IMR-90 (cell line): Measurements from ENCODE around the gene MSI2. TPM values are rescaled to one million over a fixed set of nuclear protein-coding genes. Genes with fewer than 3 reads are reported as not detected.

ENCODE experiments used
- ATAC-seq: fragments of 200-7000 bp; cut with Tn5 transposase; 2 replicates; pipeline ENCODE4 v1.9.1; 2020; ENCODE audit warnings: low read depth, mild to moderate bottlenecking, moderate library complexity
- BruUV-seq: library from RNA; stranded (reverse); fragments of 400-500 nt; replicated peaks from 2 replicates; lab custom pipeline; 2021; lab: Mats Ljungman, UMichigan
- CTCF ChIA-PET: fragments of 300-600 bp; formaldehyde crosslinking; extraction: SDS; loops from one replicate; lab custom pipeline; 2021; ENCODE audit warnings: antibody characterized with exemption; lab: Yijun Ruan, JAX
- POLR2A ChIA-PET: fragments of 300-600 bp; sonication (Branson Sonifier 250); formaldehyde crosslinking; loops from one replicate; lab custom pipeline; 2022; ENCODE audit warnings: antibody characterized with exemption; ENCODE audit not compliant: unreplicated experiment; lab: Charles Lee
- DNase-seq: peaks from one replicate; pipeline ENCODE4 v3.0.0; 2013
- H2AFZ ChIP-seq: replicated peaks from 2 replicates; pipeline ENCODE3; 2013; ENCODE audit warnings: low read length, mild to moderate bottlenecking; ENCODE audit not compliant: poor library complexity
- H2AK5ac ChIP-seq: 2 replicates; pipeline ENCODE4 v1.6.1; 2013; ENCODE audit warnings: low read depth, low read length, inconsistent platforms
- H2AK9ac ChIP-seq: replicated peaks from 2 replicates; pipeline ENCODE3; 2013; ENCODE audit warnings: mild to moderate bottlenecking, low read depth, low read length, moderate library complexity; ENCODE audit not compliant: poor library complexity
- H2BK120ac ChIP-seq: 2 replicates; pipeline ENCODE4 v1.6.1; 2013; ENCODE audit warnings: low read depth, low read length, inconsistent platforms
- H2BK15ac ChIP-seq: 3 replicates; pipeline ENCODE4 v1.6.1; 2013; ENCODE audit warnings: low read depth, low read length, inconsistent platforms
- H2BK20ac ChIP-seq: 2 replicates; pipeline ENCODE4 v1.6.1; 2013; ENCODE audit warnings: low read depth, mild to moderate bottlenecking, inconsistent platforms, low read length, moderate library complexity
- H2BK5ac ChIP-seq: 2 replicates; pipeline ENCODE4 v1.6.1; 2013; ENCODE audit warnings: mild to moderate bottlenecking, low read depth, low read length, inconsistent platforms; ENCODE audit not compliant: poor library complexity, severe bottlenecking
- H3K14ac ChIP-seq: replicated peaks from 2 replicates; pipeline ENCODE4 v1.6.1; 2013; ENCODE audit warnings: low read depth, low read length, inconsistent platforms
- H3K18ac ChIP-seq: 2 replicates; pipeline ENCODE4 v1.6.1; 2013; ENCODE audit warnings: low read depth, low read length, control low read depth
- H3K23ac ChIP-seq: 2 replicates; pipeline ENCODE4 v1.6.1; 2013; ENCODE audit warnings: low read depth, low read length, inconsistent platforms
- H3K27ac ChIP-seq: 2 replicates; pipeline ENCODE4 v1.5.1; 2013; ENCODE audit warnings: mild to moderate bottlenecking, control low read depth, low read length; ENCODE audit not compliant: insufficient read depth
- H3K27me3 ChIP-seq: 2 replicates; pipeline ENCODE4 v1.6.1; 2013; ENCODE audit warnings: low read length; ENCODE audit not compliant: control insufficient read depth, insufficient read depth
- H3K36me3 ChIP-seq: 2 replicates; pipeline ENCODE4 v1.6.1; 2013; ENCODE audit warnings: low read length, mixed read lengths; ENCODE audit not compliant: control insufficient read depth, insufficient read depth
- H3K4ac ChIP-seq: 2 replicates; pipeline ENCODE4 v1.6.1; 2013; ENCODE audit warnings: low read depth, low read length, inconsistent platforms
- H3K4me1 ChIP-seq: 2 replicates; pipeline ENCODE4 v1.6.1; 2013; ENCODE audit warnings: low read length, mixed read lengths; ENCODE audit not compliant: control insufficient read depth, insufficient read depth
- H3K4me2 ChIP-seq: 2 replicates; pipeline ENCODE4 v1.6.1; 2013; ENCODE audit warnings: low read depth, mild to moderate bottlenecking, control low read depth, low read length, moderate library complexity
- H3K4me3 ChIP-seq: 2 replicates; pipeline ENCODE4 v1.5.1; 2013; ENCODE audit warnings: low read depth, mild to moderate bottlenecking, control low read depth, low read length, moderate library complexity; ENCODE audit not compliant: insufficient read depth
- H3K56ac ChIP-seq: 2 replicates; pipeline ENCODE4 v1.6.1; 2013; ENCODE audit warnings: low read length, inconsistent platforms; ENCODE audit not compliant: insufficient read depth; ENCODE audit errors: extremely low read depth
- H3K79me1 ChIP-seq, 2 experiments: 2 replicates each; pipeline ENCODE4 v1.6.1; 2013; ENCODE audit warnings: low read length in 2 of 2, inconsistent platforms in 1 of 2, low read depth in 1 of 2
- H3K9ac ChIP-seq: 2 replicates; pipeline ENCODE4 v1.6.1; 2013; ENCODE audit warnings: low read depth, low read length, control low read depth
- H3K9me1 ChIP-seq: 2 replicates; pipeline ENCODE4 v1.6.1; 2013; ENCODE audit warnings: low read length, inconsistent platforms; ENCODE audit not compliant: insufficient read depth
- H3K9me3 ChIP-seq: 2 replicates; pipeline ENCODE4 v1.6.1; 2013; ENCODE audit warnings: low read length; ENCODE audit not compliant: control insufficient read depth, insufficient read depth
- H4K20me1 ChIP-seq: 2 replicates; pipeline ENCODE4 v1.6.1; 2013; ENCODE audit warnings: low read length, inconsistent platforms; ENCODE audit not compliant: insufficient read depth
- H4K5ac ChIP-seq: 2 replicates; pipeline ENCODE4 v1.6.1; 2013; ENCODE audit warnings: mild to moderate bottlenecking, low read depth, low read length, control low read depth
- H4K8ac ChIP-seq, 2 experiments: 2 replicates each; pipeline ENCODE4 v1.6.1; 2013; ENCODE audit warnings: low read depth in 2 of 2, low read length in 2 of 2, control low read depth in 1 of 2, inconsistent platforms in 1 of 2
- H4K91ac ChIP-seq: 2 replicates; pipeline ENCODE4 v1.6.1; 2013; ENCODE audit warnings: low read depth, low read length, inconsistent platforms; ENCODE audit not compliant: insufficient read depth
- NFE2L2 ChIP-seq: fragments of 150-350 bp; IDR thresholded peaks from 2 replicates; pipeline ENCODE4 v1.6.1; 2016; ENCODE audit warnings: low read depth, mild to moderate bottlenecking, low read length
- WGBS, 2 experiments: methylation state at CpG; one replicate each; pipeline versions ENCODE4 v1.1.5 to v1.1.7; 2013; ENCODE audit warnings: missing lambda C conversion rate in 2 of 2; ENCODE audit not compliant: insufficient read length in 1 of 2; ENCODE audit errors: extremely low coverage in 2 of 2; 5-methylcytosine and 5-hydroxymethylcytosine counted together
- dilution Hi-C: fragments of 300-500 bp; cut with HindIII; formaldehyde crosslinking; loops from one replicate; pipeline ENCODE4 v1.14.3; 2018; ENCODE audit warnings: low sequenced_read_pairs; ENCODE audit not compliant: unreplicated experiment
- in situ Hi-C: fragments of 300-500 bp; cut with MboI; formaldehyde crosslinking; loops from 3 replicates; pipeline ENCODE4 v1.14.3; 2019; ENCODE audit warnings: low sequenced_read_pairs, inconsistent platforms, mixed read lengths
- intact Hi-C: fragments of 100-400 bp; cut with micrococcal nuclease; formaldehyde crosslinking; loops from 2 replicates; pipeline ENCODE4 v1.10.0; 2022
- polyA plus RNA-seq, 3 experiments: library from polyadenylated mRNA; depleted of rRNA; stranded (reverse); fragments of >200 nt; gene quantifications; 2 replicates each; pipeline ENCODE4 v1.2.3, GENCODE V29; 2012; ENCODE audit warnings: low replicate concordance in 1 of 3
- total RNA-seq: library from RNA; depleted of rRNA; stranded (reverse); fragments of >200 nt; gene quantifications from 2 replicates; pipeline ENCODE4 v1.2.3, GENCODE V29; 2012

The MSI2 gene
- total and polyA plus RNA-seq, 2 of the 4 experiments (the other 2 are of a cell fraction) = 13.0 to 16.0 TPM

DNA sequence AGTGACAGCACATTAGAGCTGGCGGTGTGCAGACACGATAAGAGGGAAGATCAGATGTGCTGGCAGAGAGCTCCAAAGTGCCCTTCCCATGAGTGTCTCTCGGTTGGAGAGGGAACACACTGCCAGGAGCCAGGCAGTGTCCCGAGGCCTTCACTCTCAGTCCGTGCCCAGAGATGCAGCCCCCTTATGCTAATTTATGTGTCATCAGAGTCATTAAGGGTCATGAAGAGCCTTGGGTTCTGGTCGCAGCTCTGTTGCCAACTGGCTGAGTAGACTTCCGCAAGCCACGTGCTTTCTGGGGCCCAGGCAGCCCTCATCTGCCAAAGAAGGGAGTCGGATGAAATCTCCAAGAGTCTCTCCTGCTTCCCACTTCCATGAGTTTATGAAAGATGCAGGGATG, 232.5 kb downstream of the MSI2 start:
- Histone ChIP-seq H3K79me1 (peaks cover 0 to 17% of the 10 kb centered on the region in 2 experiments; a peak in 1 of 4 replicates), H3K9me1 (peaks cover 14% of the 10 kb centered on the region; the same call in 1 of the 2 replicates), H3K14ac (no peak overlapping the region), H3K9ac (no peak overlapping the region), H3K23ac (no peak overlapping the region), H3K4ac (no peak overlapping the region; the same call in 1 of the 2 replicates), H2AFZ (no peak overlapping the region), H3K18ac (no peak overlapping the region), H2BK15ac (no peak overlapping the region), H3K56ac (no peak overlapping the region), H2BK20ac (no peak overlapping the region), H2BK120ac (no peak overlapping the region), H3K4me3 (no peak overlapping the region), H3K27me3 (no peaks in the 10 kb centered on the region; the same call in 1 of the 2 replicates), H2AK5ac (no peak overlapping the region), H4K8ac (no peak overlapping the region), H3K9me3 (no peaks in the 10 kb centered on the region), H2BK5ac (no peak overlapping the region), H2AK9ac (no peak overlapping the region), H3K4me1 (peaks cover 22% of the 10 kb centered on the region), H4K5ac (no peak overlapping the region), H3K36me3 (no peaks in the 10 kb centered on the region), H3K27ac (no peak overlapping the region), H4K20me1 (no peaks in the 10 kb centered on the region), H3K4me2 (no peak overlapping the region), H4K91ac (no peak overlapping the region)
- intact Hi-C loops = no loop called here
- CTCF ChIA-PET = interaction anchor here (0.7 kb wide), 1 partner anchor 1348 kb away, joined by 3 read pairs; no protein-coding TSS in a partner anchor
- in situ Hi-C loops = no loop called here
- WGBS, 2 experiments = 86% methylated on average over 5 of the region's 9 CpGs; no CpG with 5 or more reads in 1 of the 2 experiments
- ATAC-seq (no peak), DNase-seq (no peak)
- POLR2A ChIA-PET = no interaction called here
- dilution Hi-C loops = no loop called here
- TF ChIP-seq NFE2L2 = no peak
- BruUV-seq = no TSS peak
